Measurements from ENCODE around the gene DMKN.
"Not testable (repeated sequence)": the region's sequence is repeated elsewhere in the genome, so short reads cannot be mapped to it uniquely, and the experiment has no call there.

The DMKN gene

DNA sequence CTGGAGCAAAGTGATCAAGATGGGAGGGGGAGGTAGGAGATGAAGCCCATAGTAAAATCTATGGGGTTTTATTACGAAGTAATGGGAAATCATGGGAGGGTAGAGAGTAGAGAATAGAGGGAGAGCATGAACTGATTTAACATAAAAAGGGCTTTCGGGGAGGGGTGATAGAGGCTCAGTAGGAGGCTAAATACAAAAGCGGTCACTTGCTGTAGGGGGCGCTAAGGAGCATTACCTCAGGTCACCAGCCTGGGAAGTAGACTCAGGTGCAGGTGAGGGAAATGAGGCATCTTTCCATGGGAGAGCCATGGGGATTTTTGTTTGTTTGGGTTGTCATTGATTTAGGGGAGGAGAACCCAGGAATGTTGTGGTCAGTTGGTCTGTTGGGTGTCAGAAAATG is 37.3 kb downstream of the DMKN start:
- Mint-ChIP-seq H3K4me1 (ENCODE audit: low read depth) (no peaks in the 10 kb centered on the region), H3K27ac (no peak overlapping the region), H3K36me3 (no peaks in the 10 kb centered on the region)

DNA sequence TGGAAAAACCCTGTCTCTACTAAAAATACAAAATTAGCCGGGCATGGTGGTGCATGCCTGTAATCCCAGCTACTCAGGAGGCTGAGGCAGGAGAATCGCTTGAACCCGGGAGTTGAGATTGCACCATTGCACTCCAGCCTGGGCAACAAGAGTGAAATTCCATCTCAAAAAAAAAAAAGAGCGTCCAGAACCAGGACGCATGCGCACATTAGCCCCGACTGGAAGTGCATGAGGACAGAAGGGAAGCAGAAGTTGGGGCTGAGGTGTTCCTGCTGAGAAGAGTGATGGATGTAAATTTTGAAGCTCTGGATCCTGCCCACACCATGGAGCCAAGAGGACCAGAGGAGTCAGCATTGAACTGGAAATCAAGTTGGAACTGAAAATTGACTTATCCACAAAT is 38.9 kb downstream of the DMKN start:
- not testable (repeated sequence) for H3K27ac Mint-ChIP-seq; H3K27me3 Mint-ChIP-seq; H3K4me3 Mint-ChIP-seq; H3K4me1 Mint-ChIP-seq (ENCODE audit: low read depth); H3K36me3 Mint-ChIP-seq; H3K9me3 Mint-ChIP-seq (ENCODE audit: low read depth)

More for the DNA sequence above, 37.3 kb downstream of the DMKN start:
- H3K4me3 Mint-ChIP-seq: no peak overlapping the region
- no peaks in the 10 kb centered on the region for H3K27me3 Mint-ChIP-seq
- no peaks in the 10 kb centered on the region for H3K9me3 Mint-ChIP-seq (ENCODE audit: low read depth)

DNA sequence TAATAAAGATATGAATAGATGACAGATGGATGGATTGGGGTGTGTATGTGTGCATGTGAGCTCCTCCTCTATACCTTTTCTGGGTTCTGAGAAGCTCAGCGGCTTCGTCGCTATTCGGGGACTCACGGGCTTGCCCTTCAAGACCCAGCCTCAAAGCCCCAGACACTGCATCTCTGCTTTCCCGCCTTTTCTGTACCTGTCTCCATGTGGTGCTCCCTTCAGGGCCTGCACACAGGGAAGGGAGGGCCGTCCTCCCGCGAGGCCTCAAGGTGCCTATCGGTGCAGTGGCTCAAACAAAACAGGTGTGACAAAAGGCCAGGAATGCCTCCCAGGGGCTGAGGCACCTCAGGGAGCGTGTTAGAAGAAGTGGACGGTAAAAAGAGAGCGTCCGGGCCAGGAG is 39.3 kb downstream of the DMKN start:
- no peaks in the 10 kb centered on the region for H3K36me3 Mint-ChIP-seq
- H3K27me3 Mint-ChIP-seq: no peaks in the 10 kb centered on the region
- H3K9me3 Mint-ChIP-seq (ENCODE audit: low read depth): no peaks in the 10 kb centered on the region
- H3K4me1 Mint-ChIP-seq (ENCODE audit: low read depth): no peaks in the 10 kb centered on the region
- H3K4me3 Mint-ChIP-seq: no peak overlapping the region
- no peak overlapping the region for H3K27ac Mint-ChIP-seq

DNA sequence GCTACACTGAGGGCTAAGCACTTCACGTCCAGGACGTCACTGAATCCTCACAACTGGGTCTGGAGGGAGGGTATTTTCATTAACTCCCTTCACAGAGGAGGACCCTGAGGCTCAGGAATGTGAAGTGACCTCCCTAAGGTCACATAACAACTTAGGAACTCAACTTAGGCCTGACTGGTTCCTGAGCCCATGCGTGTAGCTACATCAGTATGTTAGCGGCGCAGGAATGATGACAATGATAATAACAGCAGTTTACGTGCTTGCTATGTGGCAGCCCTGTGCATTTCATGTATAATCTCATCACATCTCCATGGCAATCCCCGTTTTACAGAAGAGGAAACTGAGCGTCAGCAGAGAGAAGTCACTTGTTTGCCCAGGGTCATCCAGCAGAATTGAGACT is 41.5 kb downstream of the DMKN start:
- peaks cover 2% of the 10 kb centered on the region for H3K4me1 Mint-ChIP-seq (ENCODE audit: low read depth)
- no peaks in the 10 kb centered on the region for H3K36me3 Mint-ChIP-seq
- no peak overlapping the region for H3K27ac Mint-ChIP-seq
- H3K9me3 Mint-ChIP-seq (ENCODE audit: low read depth): no peaks in the 10 kb centered on the region
- H3K4me3 Mint-ChIP-seq: no peak overlapping the region
- no peaks in the 10 kb centered on the region for H3K27me3 Mint-ChIP-seq

DNA sequence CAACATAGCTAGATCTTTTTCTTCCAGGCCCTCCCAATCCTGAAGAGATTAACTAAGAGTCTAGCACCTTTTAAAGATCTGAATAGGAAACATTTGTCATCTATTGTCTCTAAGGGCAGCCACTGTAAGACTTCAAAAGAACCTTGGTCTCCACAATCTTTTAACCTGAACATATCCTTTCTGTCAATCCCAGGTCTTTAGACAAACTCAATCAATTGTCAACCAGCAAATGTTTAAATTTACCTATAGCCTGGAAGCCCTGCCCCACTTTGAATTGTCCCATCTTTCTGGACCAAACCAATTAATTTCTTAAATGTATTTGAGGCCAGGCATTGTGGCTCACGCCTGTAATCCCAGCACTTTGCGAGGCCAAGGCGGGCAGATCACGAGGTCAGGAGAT is 42.4 kb downstream of the DMKN start:
- not testable (repeated sequence) for H3K27me3 Mint-ChIP-seq; H3K36me3 Mint-ChIP-seq; H3K4me1 Mint-ChIP-seq (ENCODE audit: low read depth); H3K27ac Mint-ChIP-seq; H3K9me3 Mint-ChIP-seq (ENCODE audit: low read depth); H3K4me3 Mint-ChIP-seq

DNA sequence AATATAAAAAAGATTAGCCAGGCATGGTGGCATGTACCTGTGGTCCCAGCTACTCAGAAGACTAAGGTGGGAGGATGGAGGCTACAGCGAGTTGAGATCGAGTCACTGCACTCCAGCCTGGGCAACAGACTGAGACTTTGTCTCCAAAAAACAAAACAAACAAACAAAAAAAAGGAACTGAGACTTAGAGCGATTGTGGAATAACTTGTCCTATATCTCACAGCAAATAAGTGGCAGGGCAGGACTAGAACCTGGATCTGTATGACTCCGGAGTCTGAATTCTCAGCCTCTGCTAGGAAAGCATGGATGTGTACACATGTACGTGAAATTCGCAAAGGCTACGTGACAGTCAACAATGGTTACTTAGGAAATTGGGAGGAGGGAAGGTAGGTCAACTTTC is 43.3 kb downstream of the DMKN start:
- no peaks in the 10 kb centered on the region for H3K9me3 Mint-ChIP-seq (ENCODE audit: low read depth)
- no peak overlapping the region for H3K27ac Mint-ChIP-seq
- no peaks in the 10 kb centered on the region for H3K36me3 Mint-ChIP-seq
- no peaks in the 10 kb centered on the region for H3K27me3 Mint-ChIP-seq
- H3K4me3 Mint-ChIP-seq: no peak overlapping the region
- peaks cover 2% of the 10 kb centered on the region for H3K4me1 Mint-ChIP-seq (ENCODE audit: low read depth)

DNA sequence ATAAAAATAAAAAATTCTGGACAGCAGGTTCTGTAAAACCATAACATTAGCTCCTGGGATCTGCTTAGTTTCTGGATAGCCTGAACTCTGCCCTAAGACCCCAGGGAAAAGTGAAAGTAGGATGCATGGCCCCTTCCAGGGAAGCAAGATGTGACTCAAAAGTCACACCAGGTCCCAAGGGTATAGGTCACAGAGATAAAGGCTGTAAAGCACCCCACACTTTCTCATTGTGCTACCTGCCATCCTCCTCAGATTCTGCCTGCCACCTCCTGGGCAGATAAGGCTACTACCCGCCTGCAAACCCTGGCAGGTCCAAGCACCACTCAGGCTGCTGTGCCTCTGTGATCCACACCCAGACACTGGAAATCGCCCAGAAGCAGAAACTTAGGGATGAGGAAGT is 44.8 kb downstream of the DMKN start:
- H3K4me1 Mint-ChIP-seq (ENCODE audit: low read depth): peaks cover 9% of the 10 kb centered on the region
- H3K27ac Mint-ChIP-seq: no peak overlapping the region
- H3K9me3 Mint-ChIP-seq (ENCODE audit: low read depth): no peaks in the 10 kb centered on the region
- H3K36me3 Mint-ChIP-seq: no peaks in the 10 kb centered on the region
- no peak overlapping the region for H3K4me3 Mint-ChIP-seq
- H3K27me3 Mint-ChIP-seq: no peaks in the 10 kb centered on the region

DNA sequence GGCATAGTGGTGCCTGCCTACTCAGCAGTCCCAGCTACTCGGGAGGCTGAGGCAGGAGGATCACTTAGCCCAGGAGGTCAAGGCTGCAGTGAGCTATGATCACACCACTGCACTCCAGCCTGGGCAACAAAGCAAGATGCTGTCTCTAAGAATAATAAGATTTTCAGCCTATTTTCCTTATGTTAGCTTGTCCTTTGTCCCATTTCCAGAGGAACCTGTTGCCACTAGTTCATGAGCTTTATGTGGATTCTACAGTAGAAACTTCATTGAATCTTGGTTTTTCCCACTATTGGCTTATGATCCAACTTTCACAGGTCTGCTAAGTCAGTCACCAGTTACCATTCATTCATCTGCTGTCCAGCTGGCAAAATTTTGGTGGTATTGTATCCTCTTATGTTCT is 47.2 kb downstream of the DMKN start:
- Mint-ChIP-seq H3K4me1 (ENCODE audit: low read depth) (peaks cover 25% of the 10 kb centered on the region), H3K4me3 (no peak overlapping the region), H3K9me3 (ENCODE audit: low read depth) (no peaks in the 10 kb centered on the region), H3K27ac (no peak overlapping the region), H3K27me3 (no peaks in the 10 kb centered on the region), H3K36me3 (no peaks in the 10 kb centered on the region)

DNA sequence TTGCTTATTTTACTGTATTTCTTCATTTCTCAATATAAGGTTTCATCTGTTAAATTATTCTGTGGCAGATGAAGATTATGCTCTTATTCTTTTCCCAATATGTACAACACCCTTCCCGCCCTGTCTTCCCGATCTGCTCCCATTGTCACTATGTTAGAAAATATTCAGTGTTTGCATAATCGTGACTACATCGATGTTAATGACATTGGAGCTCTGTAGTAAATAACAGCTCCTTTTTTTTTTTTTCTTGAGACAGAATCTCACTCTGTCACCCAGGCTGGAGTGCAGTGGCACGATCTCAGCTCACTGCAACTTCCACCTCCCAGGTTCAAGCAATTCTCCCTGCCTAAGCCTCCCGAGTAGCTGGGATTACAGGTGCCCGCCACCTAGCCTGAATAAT is 50.5 kb downstream of the DMKN start:
- H3K9me3 Mint-ChIP-seq (ENCODE audit: low read depth); H3K36me3 Mint-ChIP-seq; H3K27me3 Mint-ChIP-seq: not testable (repeated sequence)
- peak overlapping the region; percentile 62 for H3K27ac Mint-ChIP-seq
- H3K4me3 Mint-ChIP-seq: peak overlapping the region; percentile 71
- H3K4me1 Mint-ChIP-seq (ENCODE audit: low read depth): peaks cover 31% of the 10 kb centered on the region

DNA sequence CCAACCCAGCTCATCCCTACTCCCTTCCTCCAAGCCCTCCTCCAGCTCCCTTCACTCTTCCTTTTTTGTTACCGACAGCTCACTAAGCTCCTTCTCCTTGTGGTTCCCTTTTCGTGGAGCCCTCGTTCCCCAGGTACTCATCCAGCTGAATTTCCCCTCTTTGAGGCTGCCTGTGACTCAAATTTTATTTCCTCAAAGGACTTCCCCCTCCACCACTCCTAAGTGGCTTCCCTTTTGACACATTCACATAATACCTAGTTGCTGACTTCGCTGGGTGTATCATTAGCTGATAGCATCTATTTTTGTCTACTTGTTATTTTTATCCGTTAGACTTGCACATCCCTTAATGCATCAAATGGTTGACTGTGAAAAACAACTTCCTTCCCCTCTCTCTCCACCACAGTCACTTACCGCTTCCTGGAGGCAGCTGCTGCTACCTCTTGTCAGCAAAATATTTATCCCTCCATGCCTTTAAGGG is 50.9 kb downstream of the DMKN start:
- Mint-ChIP-seq H3K4me3 (peak overlapping the region; percentile 71), H3K4me1 (ENCODE audit: low read depth) (peaks cover 31% of the 10 kb centered on the region), H3K9me3 (ENCODE audit: low read depth) (no peaks in the 10 kb centered on the region), H3K36me3 (no peaks in the 10 kb centered on the region), H3K27ac (peak overlapping the region; percentile 62), H3K27me3 (no peaks in the 10 kb centered on the region)

DNA sequence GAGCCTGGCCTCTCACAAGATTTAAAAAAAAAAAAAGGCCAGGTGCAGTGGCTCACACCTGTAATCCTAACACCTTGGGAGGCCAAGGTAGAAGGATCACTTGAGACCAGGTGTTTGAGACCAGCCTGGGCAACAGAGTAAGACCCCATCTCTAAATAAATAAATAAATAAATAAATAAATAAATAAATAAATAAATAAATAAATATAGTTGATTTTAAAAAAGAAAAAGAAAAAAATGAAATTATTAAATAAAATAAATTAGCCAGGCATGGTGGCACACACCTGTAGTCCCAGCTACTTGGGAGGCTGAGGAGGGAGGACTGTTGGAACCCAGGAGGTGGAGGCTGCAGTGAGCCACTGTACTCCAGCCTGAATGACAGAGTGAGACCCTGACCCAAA is 51.7 kb downstream of the DMKN start:
- not testable (repeated sequence) for H3K27ac Mint-ChIP-seq, H3K4me3 Mint-ChIP-seq

DNA sequence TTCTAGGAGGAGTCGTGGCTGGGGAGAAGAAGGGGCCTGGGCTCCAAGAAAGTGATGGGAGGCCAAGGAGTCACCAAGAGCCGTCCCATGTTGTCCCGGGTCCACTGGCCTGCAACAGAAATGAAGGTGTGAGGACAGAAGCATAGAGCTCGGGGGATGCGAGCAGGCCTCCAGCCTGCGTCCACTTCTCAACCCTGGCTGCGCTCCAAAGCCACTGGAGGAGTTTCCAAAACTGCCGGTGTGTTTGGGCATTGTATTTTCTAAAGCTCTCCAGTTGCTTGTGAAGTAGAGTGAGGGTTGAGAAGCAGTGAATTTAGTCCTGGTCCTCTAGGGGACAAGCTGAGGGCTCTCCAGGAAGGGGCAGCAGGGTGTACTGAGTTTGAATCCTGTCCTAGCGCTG is 52.4 kb downstream of the DMKN start:
- Mint-ChIP-seq H3K4me1 (ENCODE audit: low read depth) (peaks cover 31% of the 10 kb centered on the region), H3K27me3 (no peaks in the 10 kb centered on the region), H3K9me3 (ENCODE audit: low read depth) (no peaks in the 10 kb centered on the region), H3K27ac (no peak overlapping the region), H3K36me3 (no peaks in the 10 kb centered on the region), H3K4me3 (no peak overlapping the region)

More for the DNA sequence above, 51.7 kb downstream of the DMKN start:
- not testable (repeated sequence) for H3K36me3 Mint-ChIP-seq; H3K27me3 Mint-ChIP-seq; H3K9me3 Mint-ChIP-seq (ENCODE audit: low read depth)
- H3K4me1 Mint-ChIP-seq (ENCODE audit: low read depth): peaks cover 31% of the 10 kb centered on the region

DNA sequence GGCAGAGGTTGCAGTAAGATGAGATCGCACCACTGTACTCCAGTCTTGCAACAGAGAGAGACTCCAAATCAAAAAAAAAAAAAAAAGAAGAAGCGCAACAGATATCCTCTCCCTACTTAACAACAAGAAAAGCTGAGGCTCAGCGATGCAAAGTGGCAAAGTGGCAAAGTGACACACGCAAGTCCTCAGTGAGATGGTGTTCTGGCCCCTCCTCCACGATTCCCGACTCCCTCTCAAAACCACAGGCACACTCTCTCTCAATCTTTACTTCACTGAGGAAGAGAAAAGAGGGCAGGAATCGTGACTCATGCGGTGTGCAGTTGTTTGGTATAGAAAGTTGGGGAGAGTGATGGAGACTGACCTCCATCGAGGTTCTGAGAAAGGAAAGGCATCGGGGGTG is 52.8 kb downstream of the DMKN start:
- H3K4me3 Mint-ChIP-seq: no peak overlapping the region
- no peaks in the 10 kb centered on the region for H3K36me3 Mint-ChIP-seq
- H3K4me1 Mint-ChIP-seq (ENCODE audit: low read depth): peaks cover 35% of the 10 kb centered on the region
- H3K27ac Mint-ChIP-seq: no peak overlapping the region
- no peaks in the 10 kb centered on the region for H3K27me3 Mint-ChIP-seq
- no peaks in the 10 kb centered on the region for H3K9me3 Mint-ChIP-seq (ENCODE audit: low read depth)

DNA sequence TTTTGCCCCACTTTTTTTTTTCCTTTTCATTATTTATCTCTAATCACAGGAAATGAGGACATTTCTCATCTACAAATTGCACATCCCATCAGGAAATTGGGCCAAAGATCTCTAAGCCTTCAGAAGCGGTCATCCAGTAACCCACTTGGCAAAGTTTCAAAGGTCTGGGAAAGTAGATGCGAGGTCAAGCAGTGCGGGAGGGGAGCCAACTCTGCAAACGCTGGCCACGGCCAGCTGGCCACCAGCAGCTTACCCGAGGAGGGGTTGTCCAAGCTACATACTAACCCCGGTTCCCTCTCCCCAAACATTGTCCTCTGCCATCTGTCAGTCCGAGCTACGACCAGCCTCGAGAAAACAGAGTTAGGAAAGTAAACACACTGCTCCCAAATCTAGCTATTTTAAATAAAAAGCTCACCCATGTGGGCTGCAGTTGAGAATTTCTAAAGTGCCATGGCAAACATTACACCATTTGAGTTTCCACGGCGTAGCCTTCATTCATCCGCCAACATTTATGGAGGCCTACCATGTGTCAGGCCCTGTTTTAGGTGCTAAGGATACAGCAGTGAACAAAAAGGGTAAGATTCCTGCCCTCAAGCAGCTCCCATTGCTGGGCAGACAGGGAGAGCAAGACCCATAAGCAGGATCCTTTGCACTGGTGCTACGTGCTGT is 53.9 kb downstream of the DMKN start:
- peaks cover 39% of the 10 kb centered on the region for H3K4me1 Mint-ChIP-seq (ENCODE audit: low read depth)
- H3K36me3 Mint-ChIP-seq: no peaks in the 10 kb centered on the region
- no peaks in the 10 kb centered on the region for H3K9me3 Mint-ChIP-seq (ENCODE audit: low read depth)
- H3K27ac Mint-ChIP-seq: no peak overlapping the region
- H3K27me3 Mint-ChIP-seq: no peaks in the 10 kb centered on the region
- H3K4me3 Mint-ChIP-seq: no peak overlapping the region

DNA sequence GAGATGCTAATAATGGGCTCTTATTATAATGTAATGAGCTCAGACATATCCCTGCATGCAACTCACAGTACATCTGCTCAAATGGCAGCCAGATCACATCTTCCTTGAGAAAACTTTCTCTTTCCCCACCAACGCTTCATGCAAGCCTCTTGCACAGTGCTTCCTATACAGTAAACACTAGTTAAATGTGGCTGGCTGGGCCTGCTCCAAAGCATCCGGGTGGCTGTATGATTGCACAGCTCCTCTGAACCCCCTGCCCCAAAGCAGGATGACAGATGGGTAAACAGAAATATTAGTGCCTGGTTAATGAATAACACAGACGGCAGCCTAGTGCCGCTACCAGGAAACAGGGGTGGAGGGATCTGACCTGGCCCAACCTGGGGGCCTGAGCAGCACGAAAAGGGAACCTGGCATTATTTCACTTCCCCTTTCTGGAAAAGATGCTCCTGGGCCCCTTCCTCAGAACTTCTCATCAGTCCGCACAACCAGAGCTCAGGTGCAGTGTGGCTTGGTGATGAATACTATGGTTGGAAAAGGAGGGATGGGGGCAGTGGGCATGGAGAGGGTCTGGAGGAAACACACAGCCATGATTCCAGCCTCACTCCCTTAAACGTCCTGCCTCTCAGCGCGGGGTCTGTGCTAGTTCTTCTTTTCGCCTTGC is 54.6 kb downstream of the DMKN start:
- Mint-ChIP-seq H3K9me3 (ENCODE audit: low read depth) (no peaks in the 10 kb centered on the region), H3K27ac (no peak overlapping the region), H3K27me3 (no peaks in the 10 kb centered on the region), H3K4me3 (no peak overlapping the region), H3K4me1 (ENCODE audit: low read depth) (peaks cover 34% of the 10 kb centered on the region), H3K36me3 (no peaks in the 10 kb centered on the region)

DNA sequence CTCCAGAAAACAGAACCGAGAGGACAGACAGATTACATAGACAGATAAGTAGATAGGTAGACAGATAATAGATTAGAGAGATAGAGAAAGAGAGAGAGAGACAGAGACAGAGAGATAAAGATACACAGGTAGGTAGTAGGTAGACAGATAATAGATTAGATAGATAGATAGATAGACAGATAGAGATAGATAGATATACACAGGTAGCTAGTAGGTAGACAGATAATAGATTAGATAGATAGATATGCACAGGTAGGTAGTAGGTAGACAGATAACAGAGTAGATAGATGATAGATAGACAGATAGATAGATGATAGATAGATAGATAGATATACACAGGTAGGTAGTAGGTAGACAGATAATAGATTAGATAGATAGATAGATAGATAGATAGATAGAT is 55.3 kb downstream of the DMKN start:
- Mint-ChIP-seq H3K4me1 (ENCODE audit: low read depth) (peaks cover 28% of the 10 kb centered on the region), H3K9me3 (ENCODE audit: low read depth) (no peaks in the 10 kb centered on the region), H3K27ac (no peak overlapping the region), H3K27me3 (no peaks in the 10 kb centered on the region), H3K4me3 (no peak overlapping the region), H3K36me3 (no peaks in the 10 kb centered on the region)
